Ramos (cell line): ENCODE results near the gene ZMIZ1.

ENCODE experiments used
- in situ Hi-C: fragments of 300-500 bp; cut with MboI; formaldehyde crosslinking; loops from one replicate; pipeline ENCODE4 v1.14.3; 2022; ENCODE audit warnings: low sequenced_read_pairs; ENCODE audit not compliant: unreplicated experiment

The ZMIZ1 gene, protein sequence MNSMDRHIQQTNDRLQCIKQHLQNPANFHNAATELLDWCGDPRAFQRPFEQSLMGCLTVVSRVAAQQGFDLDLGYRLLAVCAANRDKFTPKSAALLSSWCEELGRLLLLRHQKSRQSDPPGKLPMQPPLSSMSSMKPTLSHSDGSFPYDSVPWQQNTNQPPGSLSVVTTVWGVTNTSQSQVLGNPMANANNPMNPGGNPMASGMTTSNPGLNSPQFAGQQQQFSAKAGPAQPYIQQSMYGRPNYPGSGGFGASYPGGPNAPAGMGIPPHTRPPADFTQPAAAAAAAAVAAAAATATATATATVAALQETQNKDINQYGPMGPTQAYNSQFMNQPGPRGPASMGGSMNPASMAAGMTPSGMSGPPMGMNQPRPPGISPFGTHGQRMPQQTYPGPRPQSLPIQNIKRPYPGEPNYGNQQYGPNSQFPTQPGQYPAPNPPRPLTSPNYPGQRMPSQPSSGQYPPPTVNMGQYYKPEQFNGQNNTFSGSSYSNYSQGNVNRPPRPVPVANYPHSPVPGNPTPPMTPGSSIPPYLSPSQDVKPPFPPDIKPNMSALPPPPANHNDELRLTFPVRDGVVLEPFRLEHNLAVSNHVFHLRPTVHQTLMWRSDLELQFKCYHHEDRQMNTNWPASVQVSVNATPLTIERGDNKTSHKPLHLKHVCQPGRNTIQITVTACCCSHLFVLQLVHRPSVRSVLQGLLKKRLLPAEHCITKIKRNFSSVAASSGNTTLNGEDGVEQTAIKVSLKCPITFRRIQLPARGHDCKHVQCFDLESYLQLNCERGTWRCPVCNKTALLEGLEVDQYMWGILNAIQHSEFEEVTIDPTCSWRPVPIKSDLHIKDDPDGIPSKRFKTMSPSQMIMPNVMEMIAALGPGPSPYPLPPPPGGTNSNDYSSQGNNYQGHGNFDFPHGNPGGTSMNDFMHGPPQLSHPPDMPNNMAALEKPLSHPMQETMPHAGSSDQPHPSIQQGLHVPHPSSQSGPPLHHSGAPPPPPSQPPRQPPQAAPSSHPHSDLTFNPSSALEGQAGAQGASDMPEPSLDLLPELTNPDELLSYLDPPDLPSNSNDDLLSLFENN

DNA sequence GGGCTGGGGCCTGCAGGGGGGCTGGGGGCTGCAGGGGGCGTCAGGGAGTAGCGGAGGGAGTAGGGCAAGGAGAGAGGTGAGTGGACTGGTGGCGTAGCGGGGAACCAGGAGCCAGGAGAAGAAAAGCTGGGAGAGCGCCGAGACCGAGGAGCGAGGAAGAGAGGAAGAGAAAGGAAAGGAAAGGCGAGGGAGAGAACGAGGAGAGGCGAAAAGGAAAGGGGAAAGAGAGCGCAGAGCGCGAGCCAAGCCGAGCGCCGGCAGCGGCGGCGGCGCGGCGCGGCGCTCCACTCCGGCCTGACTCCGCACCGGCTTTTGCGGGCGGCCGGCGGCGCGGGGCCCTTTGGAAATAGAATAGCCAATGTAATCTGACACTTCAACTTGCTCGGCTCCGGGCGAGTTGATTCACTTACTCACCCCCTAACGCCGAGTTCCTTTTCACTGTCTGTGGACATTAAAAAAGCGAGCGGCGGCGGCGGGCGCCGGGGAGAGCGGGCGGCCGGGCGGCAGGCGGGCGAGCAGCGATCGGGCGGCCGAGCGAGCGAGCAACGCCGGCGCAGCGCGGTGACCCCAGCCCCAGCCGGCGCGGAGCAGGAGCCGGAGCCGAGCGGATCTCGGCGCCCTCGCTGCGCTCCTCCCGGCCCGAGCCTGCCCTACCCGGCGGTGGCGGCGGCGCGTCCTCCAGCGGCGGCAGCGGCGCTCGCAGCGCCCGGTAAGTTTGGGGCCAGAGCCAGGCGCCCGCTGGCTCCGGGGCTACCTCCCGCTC lies at the start of gene ZMIZ1:
ZMIZ1 (plus strand) TSS at position 405 of the 763 bp plus-strand sequence. CDS start 132,667 bp downstream, outside the sequence.
- in situ Hi-C loops, result no loop called here

DNA sequence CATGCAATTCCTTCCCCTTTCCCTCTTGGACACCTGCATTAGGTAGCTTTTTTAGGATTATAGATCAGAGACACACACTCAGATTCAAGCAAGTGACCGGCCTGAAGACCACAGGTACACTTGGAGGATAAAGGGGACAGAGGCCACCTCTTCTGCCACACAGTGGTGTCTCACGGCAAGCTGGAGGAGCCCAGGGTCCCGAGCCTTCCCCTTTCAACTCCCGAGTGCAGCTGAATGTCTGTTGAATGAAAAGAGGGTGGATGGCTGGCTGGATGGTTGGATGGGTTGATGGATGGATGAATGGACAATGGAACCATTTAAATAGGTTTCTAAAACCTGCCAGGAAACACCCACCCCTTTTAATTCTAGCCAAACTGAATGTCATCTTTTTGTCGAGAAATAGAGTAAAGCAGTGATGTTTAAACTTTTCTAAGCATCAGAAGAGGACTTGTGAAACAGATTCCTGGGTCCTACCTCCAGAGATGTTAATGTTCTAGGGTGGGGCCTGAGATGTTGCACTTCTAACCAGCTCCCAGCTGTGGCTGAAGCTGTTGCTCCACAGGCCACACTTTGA lies 49.2 kb upstream of the ZMIZ1 start:
- in situ Hi-C loops, result no loop called here

DNA sequence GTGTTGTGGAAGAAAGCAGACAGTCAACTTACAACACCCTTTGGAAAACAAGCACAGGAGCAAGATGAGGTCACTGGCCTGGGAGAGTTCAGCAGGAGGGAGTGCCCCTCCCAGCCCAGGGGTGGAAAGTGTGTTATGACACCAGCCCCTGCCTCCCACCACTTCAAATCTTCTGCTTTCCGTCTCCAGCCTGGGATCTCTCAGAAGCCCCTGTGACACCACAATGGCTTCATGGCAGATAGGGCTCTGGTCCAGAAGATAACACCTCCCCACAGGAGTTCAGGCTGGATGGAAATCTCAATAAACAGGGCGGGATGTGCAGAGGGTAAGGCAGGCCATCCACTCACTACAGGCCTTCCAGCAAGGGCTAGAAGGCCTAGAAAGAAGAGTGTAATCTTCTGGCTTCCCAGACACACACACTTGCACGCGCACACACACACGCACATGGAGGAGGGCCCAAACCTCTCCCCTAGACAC lies 48.7 kb upstream of the ZMIZ1 start:
- in situ Hi-C loops, result no loop called here

DNA sequence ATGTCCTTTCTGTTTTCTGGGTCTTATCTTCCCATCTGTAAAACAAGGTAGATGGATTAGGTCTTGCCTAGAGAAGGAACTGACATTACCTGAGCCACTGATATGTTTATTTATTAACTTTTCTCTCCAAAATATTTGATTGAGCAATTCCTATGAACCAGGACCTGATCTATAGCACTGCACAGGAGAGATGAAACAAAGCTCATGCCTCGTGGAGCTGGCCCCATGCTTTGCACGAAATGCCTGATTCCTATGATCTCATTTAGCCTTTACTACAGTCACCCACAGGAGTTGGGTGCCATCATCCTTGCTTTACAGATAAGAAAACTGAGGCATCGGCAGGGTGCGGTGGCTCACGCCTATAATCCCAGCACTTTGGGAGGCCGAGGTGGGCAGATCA lies 48.2 kb upstream of the ZMIZ1 start:
- in situ Hi-C loops, result no loop called here

DNA sequence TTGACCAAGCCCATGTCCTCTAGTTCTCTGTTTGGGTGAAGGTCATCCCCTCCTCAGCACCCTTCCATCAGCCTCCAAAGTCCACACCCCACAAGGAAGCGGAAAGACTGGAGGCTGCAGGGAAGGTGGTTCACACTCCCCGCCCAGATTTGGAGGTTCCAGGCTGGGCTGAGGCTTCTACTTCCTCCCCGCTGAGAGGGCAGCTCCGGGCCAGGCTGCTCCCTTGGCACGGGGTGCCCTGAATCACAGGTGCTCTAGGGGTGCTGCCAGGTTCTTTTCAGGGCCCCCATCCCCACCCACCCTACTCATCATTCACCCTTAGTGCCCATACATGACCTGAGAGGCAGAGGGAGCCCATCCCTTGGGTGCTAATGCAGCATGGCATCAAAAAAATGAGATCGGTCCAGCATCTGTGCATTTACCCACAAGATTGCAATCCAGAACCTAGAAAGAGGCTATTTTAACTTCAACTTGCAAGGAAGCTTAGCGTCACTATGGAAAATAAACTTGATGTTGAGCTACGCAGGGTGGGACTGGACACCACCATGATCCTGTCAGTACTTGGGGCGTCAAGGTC lies 47.3 kb upstream of the ZMIZ1 start:
- in situ Hi-C loops, result no loop called here

DNA sequence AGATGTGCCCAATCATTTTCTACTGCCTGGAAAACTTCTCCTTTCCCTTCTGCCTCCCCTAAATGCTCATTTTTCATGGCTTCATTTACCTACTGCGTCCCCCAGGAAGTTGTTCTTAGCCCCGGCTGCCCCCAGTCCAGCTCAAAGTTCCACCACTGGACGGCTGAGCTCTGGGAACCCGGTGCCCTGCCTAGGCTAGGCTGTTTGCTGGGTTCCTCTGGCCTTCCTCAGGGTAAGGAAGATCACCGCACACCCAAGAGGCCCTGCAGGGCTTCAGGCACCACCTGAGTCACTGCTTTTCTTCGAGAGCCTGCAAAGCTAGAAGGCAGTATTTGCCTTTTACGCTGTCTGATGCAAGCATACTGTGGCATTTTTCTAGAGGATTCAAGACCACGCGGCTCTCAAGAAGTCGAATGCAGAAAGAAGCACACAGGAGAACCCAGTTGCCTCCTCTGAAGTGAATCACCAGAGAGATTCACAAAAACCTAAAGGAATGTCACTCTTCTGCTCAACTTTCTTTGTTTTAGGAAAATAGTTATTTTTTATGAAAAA lies 46.7 kb upstream of the ZMIZ1 start:
- in situ Hi-C loops, result no loop called here

DNA sequence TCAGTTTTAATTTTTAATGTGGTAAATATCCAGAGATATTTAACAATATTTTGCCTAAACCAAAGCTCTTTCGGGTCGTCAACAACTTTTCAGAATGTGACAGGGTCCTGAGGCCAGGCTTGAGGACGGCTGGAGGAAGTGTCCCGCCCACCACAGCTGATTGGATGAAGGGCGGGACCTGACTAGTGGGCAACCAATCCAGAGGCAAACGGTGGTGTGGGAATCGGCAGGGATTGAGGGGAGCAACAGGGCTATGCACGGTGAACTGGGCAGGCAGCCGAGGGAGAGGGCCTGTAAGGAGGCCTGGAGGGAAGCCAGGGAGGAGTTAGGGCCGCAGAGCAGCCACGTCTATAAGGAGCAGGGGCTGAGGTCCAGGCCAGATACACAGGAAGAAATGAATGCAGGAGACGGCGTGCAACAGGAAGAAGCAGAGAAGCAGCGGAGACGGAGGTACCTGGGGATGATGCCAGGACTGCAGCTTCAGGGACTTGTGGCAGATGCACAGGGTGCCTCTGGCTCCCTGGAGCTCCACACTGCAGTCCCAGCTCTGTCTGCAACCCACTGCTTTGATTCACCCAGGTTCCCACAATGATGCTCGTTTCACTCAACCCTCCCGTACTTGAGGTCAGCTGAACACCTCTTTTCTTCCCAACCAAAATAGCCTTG lies 46.1 kb upstream of the ZMIZ1 start:
- in situ Hi-C loops, result no loop called here

DNA sequence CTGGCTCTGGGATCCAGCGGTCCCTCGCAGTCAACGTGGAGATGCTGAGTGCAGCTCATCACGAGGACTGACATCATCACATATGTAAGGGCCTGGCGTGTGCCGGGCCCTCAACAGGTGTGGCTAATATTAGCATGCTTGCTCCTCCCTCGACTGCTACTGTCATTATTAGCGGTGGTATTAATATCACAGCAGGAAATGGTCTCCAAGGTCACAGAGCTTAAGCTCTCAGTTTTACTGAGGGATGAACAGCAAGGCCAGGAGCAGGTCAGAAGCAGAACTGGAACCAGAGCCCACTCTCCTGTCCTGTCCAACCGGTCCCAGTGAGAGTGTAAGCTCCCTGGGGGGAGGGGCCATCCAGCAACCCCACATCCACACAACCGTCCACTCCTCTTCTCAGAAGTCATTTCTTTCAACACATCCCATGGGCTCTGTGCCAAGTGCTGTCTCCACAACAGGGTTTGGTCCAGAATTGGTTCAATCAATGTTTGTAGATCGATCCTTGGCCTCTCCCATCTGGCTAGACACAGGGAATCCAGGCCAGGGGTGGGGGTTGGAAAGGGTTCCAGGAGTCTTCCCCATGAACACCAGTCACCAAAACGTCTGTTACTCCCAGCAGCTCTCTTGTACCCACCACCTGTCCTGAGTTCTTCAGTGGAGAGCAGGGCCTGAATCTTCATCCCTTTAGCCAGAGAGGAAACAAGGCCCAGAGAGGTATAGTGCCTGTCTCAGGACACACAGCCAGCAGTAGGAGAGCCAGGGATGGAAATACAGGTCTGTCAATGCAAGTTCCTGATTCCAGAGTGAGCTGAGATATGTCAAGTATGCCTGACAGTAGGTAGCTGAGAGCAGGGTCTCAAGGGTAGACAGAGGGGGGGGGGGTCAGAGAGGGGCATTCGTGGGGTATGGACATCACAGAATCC lies 45.3 kb upstream of the ZMIZ1 start:
- in situ Hi-C loops, result no loop called here

DNA sequence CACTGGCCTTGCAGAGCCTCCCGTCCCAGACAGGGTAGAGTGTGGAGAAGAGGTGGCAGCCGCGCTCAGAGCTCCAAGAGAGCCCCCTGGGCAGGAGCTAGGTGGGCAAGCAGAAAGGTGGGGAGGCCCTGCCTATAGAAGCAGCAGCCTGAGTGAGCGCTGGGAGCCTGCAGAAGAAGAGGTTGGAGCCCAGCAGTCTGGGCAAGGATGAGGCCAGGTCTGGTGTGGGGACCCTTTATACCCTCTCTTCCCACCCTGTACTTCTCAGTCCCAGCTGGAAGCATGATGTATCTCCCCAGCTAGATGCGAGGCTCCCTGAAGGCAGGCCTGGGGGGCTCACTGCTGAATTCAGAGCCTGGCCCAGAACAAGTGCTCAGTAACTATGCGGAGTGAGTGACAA lies 44.5 kb upstream of the ZMIZ1 start:
- in situ Hi-C loops, result no loop called here

DNA sequence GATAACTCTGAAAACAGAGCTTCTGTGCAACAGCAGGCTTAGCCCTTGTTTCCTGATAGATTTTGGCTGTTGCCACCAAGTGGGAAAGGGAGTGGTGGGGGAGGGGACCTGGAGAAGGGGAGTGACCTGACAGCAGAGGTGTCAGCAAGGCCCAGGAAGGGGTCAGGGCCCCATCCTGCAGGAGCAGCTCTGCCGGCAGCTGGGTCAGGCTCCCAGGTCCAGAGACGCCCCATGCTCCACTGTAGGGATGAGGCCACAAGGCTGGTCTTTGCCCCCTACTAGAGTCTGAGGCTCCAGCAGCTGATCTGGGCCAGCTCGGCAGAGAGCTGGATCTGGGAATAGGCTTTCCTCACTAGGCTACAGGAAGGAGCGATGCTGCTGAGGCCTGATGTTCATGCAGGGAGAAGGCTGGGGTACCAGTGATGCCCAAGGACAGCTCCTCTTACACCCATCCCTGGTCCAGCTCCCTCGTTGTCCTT lies 44.0 kb upstream of the ZMIZ1 start:
- in situ Hi-C loops, result no loop called here

DNA sequence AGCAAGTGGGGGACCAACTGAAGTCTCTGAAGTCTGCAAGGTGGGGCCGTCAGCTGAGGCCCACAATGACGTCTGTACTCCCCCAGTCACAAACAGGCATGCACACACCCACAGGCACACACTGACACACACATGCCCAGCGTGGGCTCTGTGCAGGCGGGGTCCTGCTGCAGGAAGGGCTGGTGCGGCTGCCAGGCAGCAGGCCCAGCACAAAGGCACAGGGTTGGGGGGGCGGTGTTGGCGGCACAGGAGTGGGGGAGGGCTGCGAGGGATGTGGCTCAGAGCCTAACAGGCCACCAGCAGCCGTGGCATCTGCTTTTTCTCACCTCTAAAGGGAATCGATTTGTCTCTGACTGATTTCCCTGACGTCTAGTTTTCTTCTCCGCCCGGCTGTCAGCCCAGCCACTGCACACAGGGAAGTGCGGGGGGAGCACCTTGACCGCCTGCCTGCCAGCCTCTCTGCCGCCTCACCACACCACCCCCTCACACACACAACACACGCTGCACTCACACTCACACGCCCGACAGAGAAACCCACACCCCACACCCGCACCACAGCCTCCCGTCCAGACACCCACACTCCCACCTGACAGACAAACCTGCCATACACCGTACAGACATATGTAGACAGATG lies 43.5 kb upstream of the ZMIZ1 start:
- in situ Hi-C loops, result no loop called here

DNA sequence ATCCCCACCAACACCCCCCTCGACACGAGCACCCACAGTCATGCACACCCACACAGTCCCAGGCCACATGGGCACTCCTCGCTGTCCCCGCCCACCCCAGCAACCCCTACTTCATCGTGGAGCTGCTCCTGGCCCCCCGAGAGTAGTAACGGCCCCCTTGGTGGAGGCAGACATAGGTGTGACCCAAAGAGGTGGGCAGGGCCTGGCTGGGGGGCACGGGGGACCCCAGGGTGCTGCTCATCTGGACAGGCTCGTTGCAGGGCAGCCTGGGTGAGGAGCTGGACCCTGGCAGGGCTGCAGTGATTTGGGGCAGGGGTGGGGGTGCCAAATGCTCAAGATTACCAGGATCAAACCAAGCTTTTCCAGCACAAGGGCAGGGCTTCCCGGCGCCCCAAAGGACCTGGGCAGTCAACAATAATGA lies 42.4 kb upstream of the ZMIZ1 start:
- in situ Hi-C loops, result no loop called here

DNA sequence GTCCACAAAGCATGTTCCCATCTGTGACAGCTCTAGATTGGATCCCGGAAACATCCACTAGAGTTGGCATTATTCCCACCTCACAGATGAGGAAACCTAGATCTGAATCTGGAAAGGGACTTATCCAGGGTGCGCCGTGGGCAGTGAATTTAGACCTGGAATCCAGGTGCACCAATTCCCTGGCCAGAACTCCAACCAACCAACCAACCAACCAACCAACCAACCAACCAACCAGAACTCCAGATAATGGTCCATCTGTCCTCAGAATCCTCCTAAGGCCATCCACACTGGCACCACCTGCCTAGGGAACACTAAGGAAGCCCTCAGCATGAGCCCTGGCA lies 42.0 kb upstream of the ZMIZ1 start:
- in situ Hi-C loops, result no loop called here

DNA sequence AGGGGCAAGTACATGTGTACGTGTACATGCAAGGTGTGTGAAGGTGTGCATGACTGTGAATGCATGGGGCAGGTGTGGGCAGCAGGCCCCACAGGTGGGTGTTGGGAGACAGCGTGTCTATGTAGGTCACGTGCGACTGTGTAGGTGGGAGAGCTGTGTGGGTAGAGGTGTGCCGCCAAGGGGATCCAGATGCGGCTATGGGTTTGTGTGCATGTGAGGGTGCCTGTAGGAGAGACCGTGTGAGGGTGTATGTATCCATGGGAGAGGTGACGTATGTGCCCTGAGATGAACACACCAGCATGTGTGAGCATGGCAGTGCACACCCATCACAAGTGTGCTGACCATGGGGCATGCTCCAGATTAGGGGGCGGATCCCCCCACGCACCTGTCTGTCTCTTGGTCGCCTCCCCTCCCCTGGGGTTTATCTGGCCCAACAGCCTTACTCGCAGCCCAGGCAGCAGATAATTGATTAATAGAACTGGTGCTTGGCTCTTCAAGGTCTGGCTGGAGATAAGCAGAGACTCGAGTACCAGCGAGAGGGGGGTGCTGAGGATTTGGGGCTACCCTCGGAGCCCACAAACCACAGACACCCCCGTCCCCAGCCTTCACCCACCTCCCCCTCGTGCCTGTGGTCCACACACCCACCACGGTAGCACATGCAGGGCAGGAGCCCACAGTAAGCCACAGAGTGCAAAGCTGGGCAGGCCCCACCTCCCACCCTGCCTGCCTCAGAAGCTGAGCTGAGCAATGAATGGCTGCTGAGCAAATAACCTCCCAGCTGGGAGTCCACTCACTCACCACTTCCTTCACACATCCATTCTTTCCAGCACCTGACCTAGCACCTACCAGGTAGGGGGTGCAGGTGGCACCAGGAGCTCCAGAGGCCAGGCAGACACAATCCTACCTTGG lies 41.4 kb upstream of the ZMIZ1 start:
- in situ Hi-C loops, result no loop called here

DNA sequence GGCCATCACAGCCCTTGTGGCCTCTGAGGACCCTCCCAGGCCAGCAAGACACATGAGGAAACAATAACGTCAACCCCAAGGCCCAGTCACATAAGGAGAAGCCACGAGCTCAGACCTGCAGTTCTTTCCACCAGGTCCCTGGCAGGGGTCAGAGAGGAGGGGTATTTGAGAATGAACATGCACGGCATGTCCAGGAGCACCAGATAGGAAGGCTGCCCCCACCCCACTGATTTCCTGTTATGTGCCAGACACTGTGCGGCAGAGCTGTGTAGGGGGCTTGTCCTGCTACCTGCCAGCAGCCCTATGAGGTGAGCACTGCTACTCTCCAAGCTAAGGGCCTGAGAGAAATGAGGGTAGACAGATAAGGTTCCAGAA lies 40.7 kb upstream of the ZMIZ1 start:
- in situ Hi-C loops, result no loop called here

DNA sequence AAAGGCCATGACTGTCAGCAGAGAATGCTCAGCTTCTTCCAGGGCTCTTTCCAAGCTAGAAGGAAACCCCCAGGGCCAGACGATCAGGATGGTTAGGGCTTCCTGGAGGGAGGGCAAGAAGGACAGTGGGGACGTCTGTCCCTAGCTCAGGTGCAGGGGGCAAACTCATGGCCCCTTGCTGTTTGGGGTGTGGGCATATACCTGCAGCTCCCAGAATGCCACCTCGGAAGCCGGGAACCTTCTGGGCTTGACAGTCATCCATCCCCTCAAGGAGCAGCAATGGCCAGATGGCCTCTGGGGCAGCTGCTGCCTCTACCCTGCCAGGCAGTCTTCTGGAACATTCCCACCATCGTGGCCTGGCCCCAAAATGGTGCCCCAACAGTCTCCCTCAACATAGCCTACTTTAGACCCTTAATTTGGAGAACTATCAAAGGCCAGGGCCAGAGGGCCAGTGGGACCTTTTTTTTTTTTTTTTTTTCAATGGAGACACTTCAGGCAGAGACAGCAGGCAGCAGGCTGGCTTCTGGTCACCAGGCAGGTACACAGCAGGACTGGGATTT lies 40.2 kb upstream of the ZMIZ1 start:
- in situ Hi-C loops, result no loop called here
